ENCODE measurements around the gene CAP2.
"Not testable (repeated sequence)": the region's sequence is repeated elsewhere in the genome, so short reads cannot be mapped to it uniquely, and the experiment has no call there.

Gene CAP2

DNA sequence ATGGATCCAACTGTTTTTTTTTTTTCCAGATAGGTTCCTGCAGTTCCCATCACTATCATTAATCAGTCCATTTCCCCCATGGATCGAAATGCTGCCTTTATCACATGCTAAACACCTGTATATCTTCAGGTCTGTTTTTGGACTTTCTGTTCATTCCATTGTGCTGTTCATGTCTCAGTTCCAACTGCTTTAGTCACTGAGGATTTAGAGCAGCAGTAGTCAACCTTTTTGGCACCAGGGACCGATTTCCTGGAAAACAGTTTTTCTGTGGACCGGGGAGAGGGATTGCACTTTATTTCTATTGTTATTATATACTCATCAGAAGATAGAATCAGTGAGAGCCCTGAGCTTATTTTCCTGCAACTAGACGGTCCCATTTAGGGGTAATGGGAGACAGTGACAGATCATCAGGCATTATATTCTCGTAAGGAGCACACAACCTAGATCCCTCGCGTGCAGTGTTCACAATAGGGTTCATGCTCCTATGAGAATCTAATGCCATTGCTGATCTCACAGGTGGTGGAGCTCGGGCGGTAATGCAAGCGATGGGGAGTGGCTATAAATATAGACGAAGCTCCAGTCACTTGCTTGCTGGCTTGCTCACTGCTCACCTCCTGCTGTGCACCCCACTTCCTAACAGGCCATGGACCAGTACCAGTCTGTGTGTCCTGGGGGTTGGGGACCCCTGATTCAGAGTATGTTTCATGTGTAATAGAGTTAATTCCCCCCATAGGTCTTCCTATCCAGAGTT lies 46.0 kb downstream of the CAP2 start:
- no peak for DNase-seq (ENCODE audit: low spot score)

DNA sequence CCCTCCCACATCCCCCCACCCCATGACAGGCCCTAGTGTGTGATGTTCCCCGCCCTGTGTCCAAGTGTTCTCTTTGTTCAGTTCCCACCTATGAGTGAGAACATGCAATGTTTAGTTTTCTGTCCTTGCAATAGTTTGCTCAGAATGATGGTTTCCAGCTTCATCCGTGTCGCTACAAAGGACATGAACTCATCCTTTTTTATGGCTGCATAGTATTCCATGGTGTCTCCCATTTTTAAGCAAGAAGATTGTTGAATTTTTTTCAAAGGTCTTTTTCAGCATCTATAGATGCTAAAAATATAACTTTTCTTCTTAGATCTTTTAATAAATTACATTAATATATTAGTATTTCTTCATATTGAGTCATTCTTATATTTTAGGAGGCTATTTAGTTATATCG lies 47.4 kb downstream of the CAP2 start:
- DNase-seq (ENCODE audit: low spot score) = not testable (repeated sequence)

DNA sequence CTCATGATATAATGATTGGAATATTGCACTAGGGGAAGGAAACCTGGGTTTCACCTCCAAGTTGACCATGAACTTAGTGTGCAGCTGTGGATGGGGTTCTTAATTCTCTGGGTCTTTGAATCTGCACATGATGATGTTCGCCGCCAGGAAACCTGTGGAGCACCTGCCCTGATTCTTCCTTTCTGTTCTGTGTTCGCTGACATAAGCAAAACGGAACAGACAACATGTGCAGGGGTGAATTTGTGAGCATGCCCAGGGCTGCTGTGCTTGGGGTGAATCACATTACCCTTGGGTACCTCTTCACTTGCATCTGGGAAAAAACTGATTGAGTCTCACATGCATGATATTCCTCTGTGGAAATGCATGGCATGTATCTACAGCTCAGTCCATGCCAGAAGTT lies 48.8 kb downstream of the CAP2 start:
- DNase-seq (ENCODE audit: low spot score) = no peak

DNA sequence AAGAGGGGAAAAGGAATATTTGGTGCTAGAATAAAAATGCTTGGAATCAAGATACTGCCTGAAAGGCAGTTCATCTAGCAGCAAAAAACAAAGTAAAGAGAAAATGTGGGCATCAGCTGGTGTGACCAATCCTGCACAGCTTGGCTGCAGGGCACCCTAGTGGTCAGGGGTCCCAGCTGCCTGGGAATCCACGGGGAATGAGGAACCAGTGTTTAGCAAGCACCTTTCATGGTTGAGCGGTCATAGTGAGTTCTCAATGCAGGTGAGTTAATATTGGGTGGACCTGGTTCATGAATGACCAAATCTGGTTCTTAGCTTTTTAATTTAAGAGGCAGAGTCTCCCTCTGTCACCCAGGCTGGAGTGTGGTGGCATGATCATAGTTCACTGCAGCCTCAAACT lies 53.3 kb downstream of the CAP2 start:
- no peak for DNase-seq (ENCODE audit: low spot score)

DNA sequence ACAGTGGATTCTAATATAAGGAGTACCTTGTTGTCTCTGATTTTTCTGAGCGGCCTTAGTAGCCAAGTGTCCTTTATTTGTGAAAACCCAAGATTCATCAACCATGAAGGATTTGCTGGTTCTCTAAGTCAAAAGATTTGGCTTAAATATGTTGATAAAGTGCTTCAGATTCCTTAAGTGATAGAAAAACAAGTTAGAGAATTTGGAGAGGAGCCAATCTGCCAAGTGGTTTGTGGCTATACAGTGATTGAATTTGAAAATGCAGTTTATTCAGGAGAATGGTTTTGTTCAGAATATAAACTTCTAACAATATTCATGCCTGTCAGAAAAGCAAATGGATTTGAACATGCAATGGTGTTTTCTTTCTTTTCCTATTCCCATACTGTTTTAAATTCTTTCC lies 54.8 kb downstream of the CAP2 start:
- no peak for DNase-seq (ENCODE audit: low spot score)

DNA sequence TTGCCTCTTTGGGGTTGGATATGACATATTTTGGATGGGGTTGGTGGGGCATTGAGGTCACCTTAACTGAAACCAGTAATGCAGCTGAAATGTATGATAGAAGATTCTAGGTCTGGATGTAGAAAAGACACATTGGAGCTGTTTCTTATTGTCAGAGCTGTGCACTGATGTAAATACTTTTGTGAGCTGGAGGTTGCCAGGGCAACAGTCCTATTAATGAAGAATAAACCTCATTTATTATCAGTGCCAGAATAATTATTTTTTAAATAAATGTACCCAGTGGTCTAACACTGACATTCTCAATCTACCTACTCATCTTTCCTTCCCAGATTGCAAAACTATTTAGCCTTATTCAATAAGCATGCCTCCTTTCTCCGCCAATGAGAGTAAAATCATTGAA lies 57.0 kb downstream of the CAP2 start:
- no peak for DNase-seq (ENCODE audit: low spot score)

DNA sequence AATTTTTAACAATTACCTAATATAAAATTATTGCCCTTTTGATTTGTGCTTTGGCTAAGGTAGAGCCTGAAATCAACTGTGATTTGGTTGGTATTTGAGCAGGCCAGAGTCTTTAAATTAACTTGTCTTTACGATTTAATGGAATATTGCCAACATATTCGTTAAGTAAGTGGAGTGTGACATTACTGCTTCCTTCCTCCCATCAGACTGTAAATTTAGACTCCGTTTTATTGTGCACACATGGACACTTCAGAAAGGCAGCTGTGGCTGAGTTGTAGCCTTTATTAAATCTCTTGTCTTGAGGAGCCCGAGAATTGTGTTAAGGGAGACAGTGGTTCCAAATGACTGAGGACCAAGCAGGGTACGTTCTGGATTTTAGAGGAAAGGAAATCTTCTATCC lies 57.4 kb downstream of the CAP2 start:
- DNase-seq (ENCODE audit: low spot score) = no peak

DNA sequence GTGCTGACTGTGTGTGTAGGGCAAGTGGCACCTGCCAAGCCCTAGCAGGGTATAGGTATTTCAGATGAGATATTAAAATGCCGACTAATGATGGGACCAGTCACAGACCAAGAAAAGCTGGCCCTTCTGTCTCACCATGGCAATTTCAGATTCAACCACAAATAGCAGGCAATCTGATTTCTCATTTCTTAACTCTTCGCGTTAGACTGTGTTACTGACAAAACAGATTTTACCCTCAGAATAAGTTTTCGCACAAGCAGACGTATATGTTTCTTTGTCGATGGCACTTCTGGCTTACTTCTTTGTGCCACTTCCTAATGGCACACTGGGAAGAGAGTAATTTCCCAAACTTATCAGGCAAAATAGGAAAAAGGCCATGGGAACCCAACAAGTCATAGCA lies 58.7 kb downstream of the CAP2 start:
- no peak for DNase-seq (ENCODE audit: low spot score)

DNA sequence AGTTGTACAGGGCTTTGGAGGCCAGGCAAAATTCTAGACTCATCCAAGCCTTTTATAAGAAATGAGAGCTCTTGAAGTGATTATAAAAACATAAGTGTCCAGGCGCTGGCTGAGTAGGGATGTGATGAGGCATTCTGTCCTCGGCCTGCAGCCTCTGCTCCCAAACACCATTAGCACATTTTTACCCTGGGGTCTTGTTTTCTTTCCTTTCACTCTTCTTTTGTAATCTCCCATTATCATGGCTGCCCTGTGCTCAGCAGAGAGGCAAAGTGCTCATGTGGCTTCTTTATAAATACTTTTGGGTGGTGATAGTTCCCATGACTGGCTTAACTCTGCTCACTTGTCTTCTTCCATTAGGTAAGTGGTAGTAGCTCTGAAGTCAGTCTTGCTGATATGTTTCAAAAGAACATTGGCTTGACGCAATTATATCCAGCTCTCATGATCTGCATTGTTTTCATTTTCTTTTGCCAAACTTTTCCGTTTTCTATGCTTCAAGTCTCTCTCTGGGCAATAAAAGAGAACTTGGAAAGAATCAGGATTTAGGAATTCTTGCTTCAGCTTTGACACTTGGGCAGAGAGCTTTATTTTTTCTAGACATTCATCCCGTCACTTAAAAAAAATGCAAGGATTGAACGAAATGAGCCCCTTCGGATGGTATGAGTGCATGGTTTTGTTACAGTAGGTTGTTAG lies 61.1 kb downstream of the CAP2 start:
- DNase-seq (ENCODE audit: low spot score) = no peak

DNA sequence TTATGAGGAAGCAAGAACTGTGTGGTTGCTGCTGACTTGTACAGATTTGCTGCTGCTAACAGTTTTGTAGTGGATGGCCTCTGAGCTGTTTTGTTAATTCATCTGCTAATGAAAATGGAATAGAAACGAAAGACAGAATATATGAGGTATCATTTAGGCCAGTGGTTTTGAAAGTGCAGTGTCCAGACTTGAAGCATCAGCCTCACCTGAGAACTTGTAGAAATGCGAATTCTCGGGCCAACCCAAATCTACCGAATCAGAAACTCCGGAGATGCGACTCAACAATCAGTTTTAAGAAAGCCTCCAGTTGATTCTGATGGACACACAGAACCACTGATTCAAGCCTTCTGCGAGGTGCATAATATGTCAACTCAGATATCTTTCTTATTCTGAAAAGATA lies 62.5 kb downstream of the CAP2 start:
- no peak for DNase-seq (ENCODE audit: low spot score)

DNA sequence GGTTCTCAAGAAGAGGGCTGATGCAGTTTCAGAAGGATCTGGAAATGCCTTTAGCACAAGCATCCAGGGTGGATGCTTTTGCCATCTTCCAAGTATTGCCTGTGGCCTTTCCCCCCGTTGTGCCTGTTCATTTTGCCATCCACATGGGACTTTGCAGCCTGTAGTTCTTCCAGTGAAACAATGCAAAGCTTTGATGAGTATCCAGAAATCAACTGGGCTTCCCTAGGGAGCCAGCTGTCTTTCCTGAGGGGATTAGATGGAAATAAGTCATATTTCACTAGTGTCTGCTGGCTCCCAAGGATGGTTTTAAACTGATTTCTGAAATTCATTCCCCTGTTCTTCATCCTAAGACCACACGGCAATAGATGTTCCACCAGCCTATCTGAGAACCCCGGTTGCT lies 63.3 kb downstream of the CAP2 start:
- no peak for DNase-seq (ENCODE audit: low spot score)

DNA sequence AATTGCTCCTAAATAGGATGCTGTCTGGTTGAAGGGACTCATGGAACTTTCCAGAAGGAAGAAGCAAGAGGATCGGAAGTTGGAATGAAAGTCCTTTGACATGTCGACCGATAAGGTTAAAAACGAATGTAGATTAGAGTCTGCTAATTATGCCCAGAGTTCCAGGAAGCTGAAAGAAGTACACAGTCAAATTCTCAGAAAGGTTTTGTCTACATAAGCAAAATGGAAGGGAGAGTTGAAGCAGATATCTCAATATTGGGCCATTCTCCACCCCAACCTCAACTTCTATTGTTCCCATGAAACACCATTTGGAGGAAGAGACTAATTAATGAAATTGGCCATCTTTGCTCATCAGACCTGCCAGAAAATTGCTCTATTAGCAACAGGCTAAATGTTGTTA lies 64.0 kb downstream of the CAP2 start:
- DNase-seq (ENCODE audit: low spot score) = no peak

DNA sequence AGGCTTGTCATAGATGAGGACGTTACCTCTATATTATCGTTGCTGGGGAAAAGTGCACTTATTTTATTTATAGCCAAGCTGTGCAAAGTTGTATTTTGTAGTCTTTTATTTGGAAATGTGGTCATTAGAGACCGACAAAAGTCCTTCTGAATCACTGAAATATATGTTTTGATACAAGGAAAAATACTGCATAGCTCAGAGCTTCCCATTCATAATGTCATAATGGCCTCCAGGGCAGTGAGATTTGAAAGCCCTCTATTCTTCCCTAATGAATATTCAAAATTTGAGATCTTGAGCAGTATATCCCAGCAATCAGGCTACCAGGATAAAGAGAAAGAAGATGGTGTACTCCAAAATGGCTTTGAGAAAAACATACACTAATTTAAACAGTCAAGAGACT lies 64.6 kb downstream of the CAP2 start:
- no peak for DNase-seq (ENCODE audit: low spot score)

DNA sequence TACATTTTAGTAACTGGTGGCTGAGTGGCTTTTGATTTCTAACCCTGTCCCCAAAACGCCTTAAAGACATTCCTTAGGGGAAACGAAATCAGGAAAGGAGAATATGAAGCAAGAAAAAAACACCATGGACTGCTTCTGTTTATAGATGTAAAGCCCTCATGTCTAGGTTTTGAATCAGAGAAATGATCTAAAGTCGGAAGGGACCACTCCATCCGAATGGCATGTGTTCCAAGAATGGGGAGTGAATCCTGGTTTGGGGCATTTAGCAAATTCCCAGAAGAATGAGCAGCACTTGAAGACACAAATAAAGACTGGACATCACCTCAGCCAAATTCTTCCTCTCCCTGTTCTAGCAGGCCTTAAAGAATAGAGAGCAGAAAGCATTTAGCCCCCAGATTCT lies 65.6 kb downstream of the CAP2 start:
- DNase-seq (ENCODE audit: low spot score) = no peak

DNA sequence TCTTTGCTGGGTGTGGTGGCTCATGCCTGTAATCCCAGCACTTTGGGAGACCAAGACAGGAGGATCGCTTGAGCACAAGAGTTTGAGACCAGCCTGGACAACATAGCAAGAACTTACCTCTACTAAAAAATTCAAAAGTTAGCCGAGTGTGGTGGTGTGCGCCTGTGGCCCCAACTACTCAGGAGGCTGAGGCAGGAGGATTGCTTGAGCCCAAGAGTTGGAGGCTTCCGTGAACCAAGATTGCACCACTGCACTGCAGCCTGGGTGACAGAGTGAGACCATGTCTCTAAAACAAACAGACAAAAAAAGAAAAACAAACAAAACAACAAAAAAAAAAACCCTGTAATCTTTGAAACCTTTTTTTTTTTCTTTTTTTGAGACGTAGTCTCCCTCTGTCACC lies 67.5 kb downstream of the CAP2 start:
- DNase-seq (ENCODE audit: low spot score) = no peak

DNA sequence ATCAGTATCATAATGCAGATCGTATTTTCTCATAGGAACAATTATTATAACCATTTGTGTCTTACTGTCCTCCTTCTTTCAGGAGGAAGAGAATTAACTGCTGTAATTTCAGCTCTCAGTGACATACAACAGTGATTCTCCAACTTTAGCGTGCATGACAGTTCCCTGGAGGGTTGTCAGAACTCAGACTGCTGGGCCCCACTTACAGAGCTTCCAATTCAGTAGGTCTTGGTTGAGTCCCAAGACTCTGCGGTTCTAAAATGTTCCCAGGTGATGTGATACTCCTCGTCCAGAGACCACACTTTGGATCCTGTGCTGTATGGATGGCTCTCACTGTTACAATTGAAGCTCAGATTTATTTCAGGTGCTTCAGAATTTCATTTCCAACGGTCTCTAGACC lies 72.8 kb downstream of the CAP2 start:
- DNase-seq (ENCODE audit: low spot score) = no peak

DNA sequence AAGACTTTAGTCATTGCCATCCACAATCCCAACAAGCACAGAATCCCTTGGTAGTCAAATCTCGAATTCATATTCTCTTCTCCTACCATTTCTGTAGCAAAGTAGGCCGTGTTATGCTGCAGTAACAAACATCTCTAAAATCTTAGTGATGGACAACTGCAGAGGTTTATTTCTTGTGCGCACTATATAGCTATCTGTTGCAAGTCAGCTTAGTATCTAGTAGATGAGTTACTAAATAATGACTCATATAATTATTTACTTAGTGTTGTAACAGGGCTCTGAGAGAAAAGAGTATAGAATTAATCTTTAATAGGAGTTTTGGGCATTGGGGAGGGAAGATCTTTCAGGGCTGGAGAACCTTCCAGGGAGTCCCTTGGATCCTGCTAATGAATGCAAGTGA lies 73.3 kb downstream of the CAP2 start:
- no peak for DNase-seq (ENCODE audit: low spot score)

DNA sequence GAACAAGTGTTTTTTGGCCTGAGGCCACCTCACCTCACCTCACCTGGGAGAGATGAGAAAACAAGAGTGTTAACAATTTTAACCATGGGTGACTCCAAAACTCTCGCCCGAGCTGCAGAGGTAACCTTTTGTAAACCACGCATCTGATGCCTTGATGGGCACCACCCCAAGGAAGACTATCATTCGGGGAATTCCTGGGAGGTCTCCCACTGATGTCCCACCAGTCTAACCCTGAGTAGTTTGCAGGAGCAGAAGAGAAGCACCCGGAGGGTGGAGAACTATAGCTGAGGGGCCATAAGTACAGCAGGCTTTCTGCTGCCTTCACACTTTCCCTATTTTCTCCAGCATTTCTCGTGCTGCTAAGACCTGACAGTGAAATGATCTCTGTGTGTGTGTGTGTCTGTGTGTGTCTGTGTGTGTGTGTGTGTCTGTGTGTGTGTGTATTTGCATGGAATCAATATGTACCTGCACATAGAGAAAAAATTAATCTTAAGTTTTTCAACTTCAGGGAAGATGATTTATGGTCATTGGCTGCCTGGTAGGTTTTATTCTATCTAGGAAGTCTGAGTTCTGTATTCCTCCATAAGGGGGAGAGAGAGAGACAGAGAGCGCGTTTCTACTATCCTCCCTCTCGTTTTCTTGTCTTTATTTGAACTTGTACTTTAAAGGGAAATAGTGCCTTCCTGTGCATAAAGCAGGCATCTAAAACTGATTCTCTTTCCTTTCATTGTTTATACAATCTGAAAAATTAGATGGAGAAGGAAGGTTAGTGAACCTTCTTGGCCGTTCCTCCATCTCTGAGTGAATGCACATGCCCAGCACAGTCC lies 75.8 kb downstream of the CAP2 start:
- no peak for DNase-seq (ENCODE audit: low spot score)

DNA sequence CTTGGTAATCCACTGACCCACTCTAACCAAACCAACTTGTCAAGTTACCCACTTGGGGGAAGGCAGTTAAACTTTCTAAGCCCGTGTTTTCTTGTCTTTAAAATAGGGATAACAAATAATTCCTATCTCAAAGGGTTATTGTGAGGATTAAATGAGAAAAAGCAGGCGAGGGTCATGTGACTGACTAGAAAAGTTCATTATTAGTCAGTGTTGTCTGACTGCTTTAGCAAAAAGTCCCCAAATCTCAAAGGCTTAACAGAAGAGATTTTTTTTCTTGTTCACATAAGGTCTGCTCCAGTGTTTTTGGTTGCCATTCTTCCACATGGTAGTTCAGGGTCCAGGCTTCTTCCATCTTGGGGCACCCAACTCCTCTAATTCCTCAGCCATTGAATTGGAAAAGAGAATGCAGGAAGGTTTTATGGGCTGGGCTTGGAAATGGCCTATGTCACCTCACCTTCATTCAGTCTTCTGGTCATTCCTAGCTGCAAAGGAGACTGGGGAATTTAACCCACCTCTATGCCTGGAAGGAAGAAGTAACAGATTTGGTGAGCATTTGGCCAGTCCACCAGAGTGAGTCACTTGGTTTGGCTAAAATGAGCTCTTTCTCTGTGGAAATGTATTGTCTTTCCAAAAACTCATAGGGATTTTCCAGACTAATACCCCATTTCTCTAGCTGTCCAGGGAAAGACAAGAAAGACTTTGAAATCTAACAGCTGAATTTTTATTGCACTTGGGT lies 77.0 kb downstream of the CAP2 start:
- DNase-seq (ENCODE audit: low spot score) = no peak

DNA sequence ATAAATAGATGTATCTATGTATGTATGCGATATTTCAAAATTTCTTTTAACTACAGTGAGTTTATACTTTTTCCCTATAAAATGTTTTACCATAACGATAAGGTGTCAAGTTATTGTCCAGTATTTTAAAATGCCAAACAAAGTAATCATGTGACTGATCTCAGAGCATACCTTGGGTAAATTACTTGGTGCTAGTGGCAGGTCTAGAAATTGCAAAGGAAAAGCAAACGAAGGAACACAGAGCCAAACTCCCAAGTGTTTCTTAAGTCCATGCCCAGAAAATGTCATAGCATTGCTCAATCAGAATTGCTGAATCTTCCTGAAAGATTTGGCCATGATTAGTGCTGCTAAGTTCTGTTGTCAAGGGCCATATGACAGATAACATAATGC lies 77.5 kb downstream of the CAP2 start:
- no peak for DNase-seq (ENCODE audit: low spot score)

DNA sequence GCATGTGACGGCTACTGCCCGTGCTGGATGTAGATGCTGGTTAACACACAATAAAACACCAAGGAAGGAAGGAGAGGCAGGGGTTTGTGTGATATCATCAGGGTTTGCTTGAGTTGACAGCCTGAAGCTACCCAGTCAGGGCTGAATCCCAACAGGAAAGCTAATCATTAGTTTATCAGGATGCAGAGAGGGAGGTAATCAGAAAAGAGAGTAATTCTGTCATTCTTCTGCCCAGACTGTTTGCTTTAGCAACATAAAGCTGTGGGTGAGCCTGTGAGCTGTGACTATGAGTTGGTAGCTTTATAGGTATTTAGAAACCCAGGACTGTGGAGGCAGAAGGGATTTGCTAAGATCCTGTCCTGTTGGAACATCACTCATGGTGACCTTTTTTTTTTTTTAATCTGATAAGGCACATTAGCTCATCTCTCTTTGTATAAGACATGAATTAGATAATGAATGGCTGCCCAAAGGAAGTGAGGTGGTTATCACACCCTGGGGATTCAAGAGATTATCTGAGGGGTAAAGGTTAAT lies 79.3 kb downstream of the CAP2 start:
- no peak for DNase-seq (ENCODE audit: low spot score)

DNA sequence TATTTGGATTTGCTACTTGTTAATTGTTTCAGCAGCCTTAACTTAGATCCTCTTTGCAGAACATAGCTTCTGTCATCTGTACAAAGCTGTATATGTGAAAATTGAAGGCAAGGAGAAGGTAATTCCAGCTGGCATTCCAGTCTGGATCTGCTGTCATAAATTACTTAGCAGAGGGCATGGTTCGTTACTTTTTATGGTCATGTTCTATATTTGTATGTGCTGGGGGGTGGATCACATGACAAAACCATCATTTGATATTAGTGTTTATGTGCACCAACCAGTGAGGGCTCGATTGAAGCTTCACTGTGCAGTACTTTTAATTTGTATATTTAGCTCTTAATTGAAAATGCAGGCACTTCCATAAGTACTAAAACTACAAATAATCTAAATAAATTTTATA lies 80.2 kb downstream of the CAP2 start:
- DNase-seq (ENCODE audit: low spot score) = no peak
